Inferior parietal cortex (tissue), 1 donor: Measurements from ENCODE around the gene TANK.
A peak's percentile ranks its signal among the peaks of the same experiment; 100 is the strongest.
"Not testable (repeated sequence)": the region's sequence is repeated elsewhere in the genome, so short reads cannot be mapped to it uniquely, and the experiment has no call there.

Source experiments
- DNase-seq: peaks from one replicate; pipeline ENCODE4 v3.0.0-alpha.2; 2016; ENCODE audit errors: extremely low spot score

TANK gene

GRCh38 chr2:161269111-161269510, 108.9 kb downstream of the TANK start:
- DNase-seq, result no peak

- DNase-seq, result peak; percentile 89
These were observed 113.0 kb downstream of the TANK start for GRCh38 chr2:161273038-161273760.

GRCh38 chr2:161278564-161279229, 118.5 kb downstream of the TANK start:
- peak; percentile 34 for DNase-seq

GRCh38 chr2:161279230-161279815, 119.1 kb downstream of the TANK start:
- DNase-seq, result not testable (repeated sequence)

GRCh38 chr2:161280906-161281323, 120.7 kb downstream of the TANK start:
- not testable (repeated sequence) for DNase-seq

GRCh38 chr2:161281615-161282310, 121.5 kb downstream of the TANK start:
- DNase-seq, result not testable (repeated sequence)

GRCh38 chr2:161282311-161282644, 122.0 kb downstream of the TANK start:
- not testable (repeated sequence) for DNase-seq

GRCh38 chr2:161283926-161284325, 123.7 kb downstream of the TANK start:
- DNase-seq, result no peak
